Right forelimb (tissue), 1 donor: ENCODE results near the gene FBXL13.
"Not testable (repeated sequence)": the region's sequence is repeated elsewhere in the genome, so short reads cannot be mapped to it uniquely, and the experiment has no call there.

ENCODE experiments used
- DNase-seq: peaks from one replicate; pipeline ENCODE4 v3.0.0-alpha.2; 2018

FBXL13 gene

DNA sequence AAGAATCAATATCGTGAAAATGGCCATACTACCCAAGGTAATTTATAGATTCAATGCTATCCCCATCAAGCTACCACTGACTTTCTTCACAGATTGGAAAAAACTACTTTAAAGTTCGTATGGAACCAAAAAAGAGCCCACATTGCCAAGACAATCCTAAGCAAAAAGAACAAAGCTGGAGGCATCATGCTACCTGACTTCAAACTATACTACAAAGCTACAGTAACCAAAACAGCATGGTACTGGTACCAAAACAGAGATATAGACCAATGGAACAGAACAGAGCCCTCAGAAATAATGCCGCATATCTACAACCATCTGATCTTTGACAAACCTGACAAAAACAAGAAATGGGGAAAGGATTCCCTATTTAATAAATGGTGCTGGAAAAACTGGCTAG, 53.7 kb downstream of the FBXL13 start:
- DNase-seq = not testable (repeated sequence)

DNA sequence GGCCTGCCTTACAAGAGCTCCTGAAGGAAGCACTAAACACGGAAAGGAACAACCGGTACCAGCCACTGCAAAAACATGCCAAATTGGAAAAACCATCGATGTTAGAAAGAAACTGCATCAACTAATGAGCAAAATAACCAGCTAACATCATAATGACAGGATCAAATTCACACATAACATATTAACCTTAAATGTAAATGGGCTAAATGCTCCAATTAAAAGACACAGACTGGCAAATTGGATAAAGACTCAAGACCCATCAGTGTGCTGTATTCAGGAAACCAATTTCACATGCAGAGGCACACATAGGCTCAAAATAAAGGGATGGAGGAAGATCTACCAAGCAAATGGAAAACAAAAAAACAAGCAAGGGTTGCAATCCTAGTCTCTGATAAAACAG, 56.3 kb downstream of the FBXL13 start:
- not testable (repeated sequence) for DNase-seq

DNA sequence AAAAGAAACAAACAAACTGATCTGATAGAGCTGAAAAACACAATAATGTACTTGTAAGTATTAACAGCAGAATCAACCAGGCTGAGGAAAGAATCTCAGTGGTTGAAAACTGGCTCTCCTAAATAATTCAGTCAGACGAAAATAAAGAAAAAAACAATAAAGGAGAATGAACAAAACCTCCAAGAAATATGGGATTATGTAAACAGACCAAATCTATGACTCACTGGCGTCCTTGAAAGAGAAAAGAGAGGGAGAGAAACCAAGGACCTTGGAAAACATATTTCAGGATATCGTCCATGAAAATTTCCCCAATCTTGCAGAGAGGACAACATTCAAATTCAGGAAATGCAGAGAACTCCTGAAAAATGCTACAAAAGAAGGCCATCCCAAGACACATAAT, 62.9 kb downstream of the FBXL13 start:
- no peak for DNase-seq

DNA sequence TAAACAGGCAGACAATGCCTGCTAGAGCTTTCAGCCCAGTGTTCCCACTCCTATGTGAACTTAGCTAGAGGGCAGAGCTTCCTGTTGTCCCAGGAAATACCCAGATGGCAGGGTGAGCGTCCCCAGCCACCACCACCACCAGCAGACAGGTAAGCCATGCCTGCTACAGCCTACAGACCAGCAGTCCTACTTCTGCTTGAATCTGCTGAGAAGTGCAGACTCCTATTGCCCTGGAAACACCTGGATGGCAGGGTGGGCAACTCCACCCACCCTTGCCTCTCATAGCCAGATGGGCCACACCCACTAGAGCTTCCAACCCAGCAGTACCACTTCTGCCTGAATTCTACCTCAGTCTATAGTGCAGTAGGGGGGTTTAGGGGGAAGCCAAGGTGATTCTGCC, 64.4 kb downstream of the FBXL13 start:
- no peak for DNase-seq

DNA sequence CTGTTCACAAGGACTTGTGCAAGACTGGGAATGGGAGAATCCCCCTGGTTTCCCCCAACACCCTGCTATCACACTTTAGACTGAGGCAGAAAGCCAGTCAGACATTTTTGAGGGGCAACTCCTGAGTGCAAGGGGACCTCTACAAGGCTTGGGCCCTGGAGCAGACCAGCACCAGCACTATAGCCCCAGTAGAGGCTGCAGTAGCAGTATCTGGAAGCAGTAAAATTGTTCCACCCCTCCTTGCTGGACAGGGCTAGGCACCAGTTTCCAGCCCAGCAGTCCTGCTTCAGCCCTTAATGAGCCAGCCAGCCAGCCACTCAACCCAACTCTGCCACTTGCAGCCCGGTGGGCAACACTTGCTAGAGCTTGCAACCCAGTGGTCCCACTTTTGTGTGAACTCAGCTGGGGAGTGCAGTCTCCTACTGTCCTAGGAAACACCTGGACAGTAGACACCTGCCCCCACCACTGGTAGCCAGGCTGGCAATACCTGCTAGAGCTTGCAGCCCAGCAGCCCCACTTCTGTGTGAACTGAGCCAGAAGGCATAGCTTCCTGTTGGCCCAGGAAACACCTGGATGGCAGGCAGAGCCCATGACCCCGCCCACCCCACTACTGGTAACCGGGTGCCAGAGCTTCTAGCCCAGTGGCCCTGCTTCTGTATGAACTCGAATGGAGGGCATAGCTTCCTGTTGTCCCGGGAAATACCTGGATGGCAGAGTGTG, 65.0 kb downstream of the FBXL13 start:
- no peak for DNase-seq

DNA sequence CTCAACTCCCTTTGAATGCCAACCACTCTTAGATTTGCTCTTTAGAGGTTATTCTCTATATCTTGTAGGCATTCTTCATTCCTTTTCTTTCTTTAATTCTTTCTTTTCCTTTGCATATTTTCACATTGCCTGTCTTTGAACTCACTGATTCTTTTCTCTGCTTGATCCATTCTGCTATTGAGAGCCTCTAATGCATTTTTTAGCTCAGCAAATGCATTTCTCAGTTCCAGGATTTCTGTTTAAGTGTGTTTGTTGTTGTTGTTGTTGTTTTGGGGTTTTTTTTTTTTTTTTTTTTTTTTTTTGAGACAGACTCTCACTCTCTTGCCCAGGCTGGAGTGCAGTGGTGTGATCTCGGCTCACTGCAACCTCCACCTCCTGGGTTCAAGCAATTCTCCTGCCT, 71.6 kb downstream of the FBXL13 start:
- DNase-seq = no peak

DNA sequence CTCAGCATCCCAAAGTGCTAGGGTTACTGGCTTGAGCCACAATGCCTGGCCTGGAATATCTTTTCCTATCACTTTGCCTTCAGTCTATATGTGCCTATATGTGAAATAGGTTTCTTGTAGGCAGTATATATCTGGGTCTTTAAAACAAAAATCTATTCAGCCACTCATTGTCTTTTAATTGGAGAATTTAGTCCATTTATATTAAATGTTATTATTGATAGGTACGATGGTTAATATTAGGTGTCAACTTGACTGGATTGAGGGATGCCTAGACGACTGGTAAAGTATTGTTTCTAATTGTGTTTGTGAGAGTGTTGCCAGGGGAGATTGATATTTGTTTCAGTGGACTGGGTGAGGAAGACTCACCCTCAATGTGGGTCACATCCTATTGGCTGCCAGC, 73.4 kb downstream of the FBXL13 start:
- DNase-seq = no peak

DNA sequence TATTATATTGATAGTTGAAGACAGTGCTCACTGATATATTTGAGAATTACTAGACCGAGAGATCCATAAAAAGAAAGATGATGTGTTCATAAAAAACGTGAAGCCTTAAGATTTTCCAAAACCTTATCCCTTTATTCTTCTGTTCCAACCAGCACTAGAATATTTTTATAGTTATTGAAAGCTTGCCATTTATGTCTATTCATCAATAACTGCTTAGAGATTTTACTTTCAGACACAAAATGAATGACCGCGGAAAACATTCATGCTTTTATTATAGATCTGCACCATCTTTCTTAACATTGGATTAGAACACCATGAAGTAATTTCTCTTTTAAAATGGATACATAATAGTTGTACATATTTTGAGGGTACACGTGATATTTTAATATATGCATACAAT, 77.6 kb downstream of the FBXL13 start:
- no peak for DNase-seq

DNA sequence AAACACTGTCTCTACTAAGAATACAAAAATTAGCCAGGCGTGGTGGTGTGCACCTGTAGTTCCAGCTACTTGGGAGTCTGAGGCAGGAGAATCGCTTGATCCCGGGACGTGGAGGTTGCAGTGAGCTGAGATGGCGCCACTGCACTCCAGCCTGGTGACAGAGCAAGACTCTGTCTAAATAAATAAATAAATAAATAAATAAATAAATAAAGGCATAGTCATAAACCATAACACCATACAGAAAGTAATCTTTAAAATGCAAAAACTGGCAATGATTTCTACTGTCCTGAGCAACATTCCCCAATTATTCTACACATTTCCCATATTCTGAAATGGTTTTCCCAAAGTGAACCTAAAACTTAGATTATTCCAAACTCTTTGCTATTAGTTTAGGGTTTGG, 79.0 kb downstream of the FBXL13 start:
- DNase-seq = not testable (repeated sequence)

DNA sequence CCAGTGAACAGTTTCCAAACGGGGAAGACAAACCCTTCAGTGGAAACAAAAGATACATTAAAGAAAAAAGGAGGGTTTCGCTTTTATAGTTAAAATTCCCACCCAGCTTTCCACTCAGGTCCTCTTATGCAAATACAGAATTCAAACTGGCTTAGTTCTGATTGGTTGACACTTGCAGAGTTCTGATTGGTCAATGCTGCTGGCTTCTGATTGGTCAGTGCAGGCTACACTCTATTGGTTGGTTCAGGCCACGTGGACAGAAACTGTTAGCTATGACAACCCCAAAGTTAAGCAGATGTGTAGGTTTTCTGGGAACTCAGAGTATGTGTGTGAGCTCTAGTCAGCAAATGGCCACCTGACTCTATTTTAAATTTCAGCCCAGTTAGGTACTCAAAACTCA, 80.0 kb downstream of the FBXL13 start:
- no peak for DNase-seq

DNA sequence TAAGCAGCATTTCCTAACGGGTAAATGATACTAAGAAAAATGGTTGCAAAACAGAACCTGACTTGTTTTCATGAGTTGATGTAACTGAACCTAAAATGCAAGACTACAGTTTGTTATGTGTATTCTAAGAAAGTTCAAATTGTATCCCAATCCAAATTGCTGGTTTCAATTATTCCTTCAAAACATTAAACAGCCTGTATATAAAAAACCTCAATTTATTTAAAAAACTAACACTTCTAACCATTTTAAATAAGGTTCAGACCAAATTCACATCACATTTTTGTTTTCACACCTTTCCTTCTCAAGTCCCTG, 80.9 kb downstream of the FBXL13 start:
- no peak for DNase-seq

DNA sequence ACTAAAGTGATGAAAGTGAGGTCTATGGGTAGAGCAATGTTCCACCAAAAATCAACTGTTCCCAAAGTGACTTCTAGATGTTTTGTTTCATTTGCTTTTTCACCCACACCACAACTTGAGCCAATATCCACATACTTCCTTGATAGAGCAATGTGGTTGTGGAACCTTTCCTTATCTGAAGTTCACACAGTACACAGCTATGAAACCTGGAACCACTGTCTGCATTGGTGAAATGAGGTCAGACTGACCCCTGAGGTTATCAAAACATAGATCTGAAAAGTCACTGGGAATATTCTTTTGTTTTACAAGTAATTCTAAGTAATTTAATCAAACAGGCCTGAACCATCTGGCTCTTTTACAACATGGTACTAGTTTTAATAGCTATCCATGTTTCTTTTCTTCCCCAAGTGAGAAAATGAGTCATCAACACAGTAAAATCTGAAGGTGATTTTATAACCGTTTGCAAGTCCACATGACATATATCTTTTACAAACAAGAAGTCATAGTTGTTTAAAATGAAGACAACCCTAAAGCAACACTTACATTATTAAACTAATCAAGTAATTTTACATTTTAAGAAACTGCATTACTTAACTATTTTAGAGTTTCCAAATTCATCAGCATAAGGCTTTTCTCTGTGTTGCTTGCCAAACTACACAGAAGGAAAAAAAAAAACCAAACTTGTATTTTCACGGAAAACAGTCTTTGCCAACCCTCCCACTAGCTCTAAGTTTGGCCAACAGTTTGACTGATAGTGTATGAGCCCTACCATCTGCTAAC, 81.5 kb downstream of the FBXL13 start:
- DNase-seq = no peak

DNA sequence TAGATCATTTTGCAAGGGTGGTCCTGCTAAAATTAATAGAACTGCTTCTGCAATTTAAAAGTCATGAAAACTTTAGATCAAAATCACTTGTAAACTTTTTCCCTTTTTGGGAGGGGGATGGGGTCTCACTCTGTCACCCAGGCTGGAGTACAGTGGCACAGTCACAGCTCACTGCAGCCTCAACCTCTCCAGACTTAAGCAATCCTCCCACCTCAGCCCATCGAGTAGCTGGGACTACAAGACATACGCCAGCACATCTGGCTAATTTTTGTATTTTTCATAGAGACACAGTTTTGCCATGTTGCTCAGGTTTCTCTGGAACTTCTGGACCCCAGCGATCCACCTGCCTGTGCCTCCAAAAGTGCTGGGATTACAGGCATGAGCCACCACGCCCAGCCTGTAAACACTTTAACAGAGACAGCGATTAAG, 82.1 kb downstream of the FBXL13 start:
- no peak for DNase-seq

DNA sequence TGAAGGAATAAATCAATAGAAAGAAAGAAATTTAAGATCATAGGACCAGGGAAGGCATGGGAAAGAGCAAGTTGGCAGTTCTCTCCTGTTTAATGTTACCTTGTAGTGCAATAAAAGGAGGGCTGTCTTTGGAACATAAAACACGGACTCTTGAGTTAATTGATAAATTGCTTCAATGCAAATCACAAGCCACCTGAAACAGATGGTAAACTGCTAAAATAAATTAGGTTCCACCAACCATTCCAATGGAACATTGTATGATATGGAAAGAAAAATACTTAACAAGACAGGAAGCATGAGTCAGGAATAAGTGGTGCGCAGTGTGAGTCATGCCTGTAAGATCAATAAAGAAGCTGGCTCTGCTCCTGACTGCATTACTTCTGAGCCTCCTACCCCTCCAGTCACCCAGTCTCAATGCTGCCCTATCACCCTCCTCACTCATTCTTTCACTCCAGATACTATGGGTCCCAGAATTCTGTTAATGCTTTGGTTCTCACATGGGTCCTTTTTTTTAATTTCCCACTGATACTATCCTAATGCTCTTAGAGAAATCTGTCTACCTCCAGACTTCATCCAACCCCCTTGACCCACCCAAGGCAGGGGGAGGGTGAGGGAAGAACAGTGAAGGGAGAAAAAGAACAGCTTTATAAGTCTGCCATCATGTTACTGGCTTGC, 82.9 kb downstream of the FBXL13 start:
- no peak for DNase-seq

DNA sequence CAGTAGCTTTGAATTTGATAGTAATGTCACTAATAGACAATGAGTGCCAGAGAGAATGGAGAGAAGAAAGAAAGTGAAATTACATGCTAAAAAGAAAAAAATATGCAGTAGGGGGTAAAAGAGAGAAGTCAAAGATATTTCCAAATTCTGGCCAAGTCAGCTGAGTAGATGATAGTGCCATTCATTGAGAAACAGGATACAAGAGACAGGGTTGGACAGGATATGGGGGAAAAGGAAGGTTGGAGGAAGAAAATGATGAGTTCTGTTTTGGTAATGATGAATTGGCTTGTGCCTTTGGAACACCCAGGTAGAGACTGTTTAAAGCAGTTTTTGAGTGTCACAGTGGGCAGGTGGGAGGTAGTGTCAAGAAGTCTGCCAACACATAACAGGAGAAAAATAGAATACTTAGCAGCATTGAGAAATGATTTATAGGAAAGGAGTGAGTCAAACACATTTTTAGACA, 83.5 kb downstream of the FBXL13 start:
- no peak for DNase-seq

DNA sequence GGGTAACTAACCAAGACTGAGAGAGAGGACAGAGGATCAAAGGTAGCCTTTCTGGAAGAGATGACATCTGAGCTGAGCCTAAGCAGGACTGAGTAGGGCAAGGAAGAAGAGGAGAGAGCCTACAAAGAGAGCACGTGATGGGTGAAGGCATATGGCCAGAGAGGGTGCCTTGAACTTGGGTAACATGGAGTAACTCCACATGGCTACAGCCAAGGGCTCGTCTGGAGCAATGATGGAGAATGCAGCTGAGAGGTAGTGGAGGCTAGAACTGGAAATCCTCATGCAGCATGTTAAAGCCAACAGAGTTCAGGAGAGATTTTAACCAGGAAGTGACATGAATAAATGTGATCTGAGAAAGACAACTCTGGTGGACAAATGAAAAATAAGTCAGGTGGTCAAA, 84.0 kb downstream of the FBXL13 start:
- no peak for DNase-seq

DNA sequence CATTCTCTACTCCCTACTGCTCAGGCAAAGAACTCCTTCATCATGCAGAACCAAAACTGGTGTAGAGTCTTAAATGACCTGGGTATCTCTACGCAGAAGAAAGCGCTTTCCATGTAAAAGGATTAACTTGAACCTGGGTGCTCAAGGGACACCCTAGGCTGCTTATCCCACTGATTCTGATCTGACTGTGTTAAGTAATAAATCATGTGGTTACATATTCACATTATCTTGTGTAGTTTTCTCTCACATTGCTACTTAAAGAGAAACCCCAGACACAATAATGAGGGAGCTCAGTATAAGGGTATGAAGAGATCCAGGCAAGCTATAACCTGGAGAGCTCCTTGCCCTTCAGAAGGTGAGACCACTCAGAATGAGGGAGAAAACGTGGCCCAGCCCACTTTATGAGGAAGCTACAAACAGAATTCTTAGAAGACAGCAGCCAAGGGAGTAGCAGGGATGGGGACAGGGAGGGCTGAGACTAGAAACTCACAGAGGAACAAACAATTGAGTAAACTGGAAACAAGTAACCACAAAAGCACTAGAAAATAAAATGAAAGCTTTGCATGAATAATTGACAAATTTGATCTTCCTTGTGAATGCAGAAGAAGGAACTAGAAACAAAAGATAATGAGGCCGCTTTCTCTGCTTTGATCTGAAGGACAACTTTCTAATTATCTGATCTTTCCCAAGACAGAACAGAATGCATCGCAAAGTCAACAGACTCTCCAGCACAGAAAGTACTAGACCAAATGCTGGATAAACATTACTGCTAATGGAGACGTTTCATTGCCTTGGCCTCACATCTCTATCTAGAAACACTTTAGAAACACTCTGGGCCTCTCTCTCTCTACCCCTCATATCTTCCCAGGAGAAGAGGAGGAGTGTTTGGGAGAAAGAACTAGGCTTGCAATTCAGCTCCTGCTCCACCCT, 85.7 kb downstream of the FBXL13 start:
- DNase-seq = no peak

DNA sequence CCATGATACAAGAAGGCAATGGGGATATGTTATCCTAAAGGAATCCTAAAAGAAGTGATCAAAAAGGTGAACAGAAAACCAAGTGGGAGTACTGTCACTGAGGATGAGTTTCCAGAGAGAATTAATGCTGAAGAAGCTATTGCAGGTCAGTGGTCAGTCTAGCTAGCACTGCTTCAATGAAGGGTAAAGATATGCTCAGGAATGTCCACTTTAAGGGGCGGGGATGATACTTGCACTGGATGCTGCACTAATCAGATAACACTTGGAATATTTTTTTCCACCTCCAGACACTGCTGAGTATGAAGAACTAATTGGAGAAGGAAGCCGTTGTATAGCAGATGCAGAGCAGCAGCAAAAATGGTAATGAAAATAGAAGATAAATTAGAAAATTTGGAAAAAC, 86.5 kb downstream of the FBXL13 start:
- no peak for DNase-seq

DNA sequence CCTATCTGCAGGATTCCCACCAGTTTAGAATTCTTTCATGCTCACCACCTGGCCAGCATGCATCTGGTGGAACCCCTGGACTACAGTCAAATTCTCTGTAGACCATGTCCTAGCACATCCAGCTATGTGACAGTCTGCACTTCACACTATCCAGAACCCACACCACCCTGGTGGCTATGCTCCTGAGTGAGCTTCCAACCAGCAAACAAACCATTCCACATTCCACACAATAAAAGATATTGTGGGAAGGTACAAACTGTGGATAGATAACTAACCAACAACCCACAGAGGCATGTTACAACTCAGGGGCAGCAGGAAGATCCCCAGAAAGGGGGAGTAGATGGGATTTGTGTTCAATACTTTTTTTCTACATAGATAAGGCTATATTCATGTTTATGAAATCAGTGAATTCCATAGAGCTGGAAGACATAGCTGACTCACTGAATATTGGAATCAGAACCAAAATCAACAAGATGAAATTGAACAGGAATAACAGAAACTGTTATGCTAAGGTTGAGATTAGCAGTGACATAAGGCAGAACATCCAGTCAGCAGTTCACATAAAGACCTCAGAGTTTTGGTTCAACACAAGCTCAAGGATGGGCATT, 89.3 kb downstream of the FBXL13 start:
- DNase-seq = no peak

DNA sequence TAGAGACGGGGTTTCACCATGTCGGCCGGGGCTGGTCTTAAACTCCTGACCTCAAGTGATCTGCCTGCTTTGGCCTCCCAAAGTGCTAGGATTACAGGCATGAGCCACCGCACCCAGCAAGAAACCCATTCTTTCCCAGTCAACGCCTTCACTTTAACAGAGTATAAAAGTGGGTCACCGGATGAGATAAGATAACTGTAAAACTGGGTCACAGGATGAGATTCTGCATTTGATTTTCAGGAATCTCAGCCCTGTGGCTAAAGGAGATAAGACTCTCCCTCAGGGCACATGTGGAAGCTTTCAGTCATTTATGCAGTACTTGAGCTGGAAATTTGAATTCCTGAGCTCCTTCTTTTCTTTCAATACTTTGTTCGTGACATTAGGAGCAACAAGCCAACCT, 91.0 kb downstream of the FBXL13 start:
- DNase-seq = no peak

DNA sequence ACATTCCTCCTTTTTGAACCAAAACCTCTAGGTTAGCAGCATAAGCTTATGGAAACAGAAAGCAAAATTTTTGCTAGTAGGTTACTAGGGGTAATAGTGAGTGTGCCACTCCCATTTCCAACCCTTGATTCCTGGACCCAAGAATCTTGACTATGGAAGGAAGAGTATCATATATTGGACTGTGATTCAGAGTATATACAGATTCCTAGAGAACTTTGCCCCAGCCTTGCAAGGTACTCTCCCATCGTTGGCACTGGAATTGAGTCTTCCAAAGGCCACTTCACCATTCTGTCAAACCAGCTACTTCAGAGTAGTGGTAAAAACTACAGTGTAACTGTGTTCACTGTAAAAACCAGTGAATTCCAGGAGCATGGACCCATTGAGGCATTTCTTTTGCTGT, 92.4 kb downstream of the FBXL13 start:
- DNase-seq = no peak

DNA sequence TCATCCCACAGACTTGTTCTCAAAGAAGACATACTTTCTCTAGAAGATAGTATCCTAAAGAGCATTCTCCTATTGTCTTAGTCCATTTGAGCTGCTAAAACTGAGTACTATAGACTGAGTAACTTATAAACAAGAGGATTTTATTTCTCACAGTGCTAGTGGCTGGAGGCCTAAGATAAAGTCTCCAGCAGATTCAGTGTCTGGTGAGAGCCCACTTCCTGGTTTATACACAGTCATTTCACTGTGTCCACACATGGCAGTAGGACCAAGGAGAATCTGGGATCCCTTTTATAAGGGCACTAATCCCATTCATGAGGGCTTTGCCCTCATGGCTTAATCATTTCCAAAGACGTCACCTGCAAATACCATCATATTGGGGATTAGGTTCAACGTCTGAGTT, 93.1 kb downstream of the FBXL13 start:
- DNase-seq = no peak

DNA sequence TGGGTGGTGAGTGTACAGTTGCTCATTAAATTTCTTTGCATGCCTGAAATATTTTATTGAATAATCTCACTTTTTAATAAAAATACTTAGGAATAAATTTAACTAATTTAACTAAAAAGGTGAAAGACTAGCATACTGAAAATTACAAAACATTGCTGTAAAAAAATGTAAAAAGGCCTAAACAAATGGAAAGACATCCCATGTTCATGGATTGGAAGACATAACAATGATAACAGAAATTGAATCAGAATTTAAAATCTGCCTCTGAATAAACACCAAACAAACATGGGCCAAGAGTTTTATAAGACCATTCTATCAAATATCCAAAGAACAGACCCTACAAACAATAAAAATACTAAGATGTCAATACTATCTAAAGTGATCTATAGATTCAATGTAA, 94.9 kb downstream of the FBXL13 start:
- no peak for DNase-seq
